Body of pancreas (tissue), 4 donors: ENCODE data around the gene ANKRD6.

Source experiments
- CTCF ChIP-seq, 7 experiments: fragments of 450-650 bp in 4 of 7; fragments of 200-600 bp in 3 of 7; sonication (generic) in 3 of 7; IDR thresholded peaks; one replicate each; pipeline ENCODE4 v1.5.1; 2016 to 2019; ENCODE audit warnings: antibody characterized with exemption in 7 of 7
- POLR2A ChIP-seq, 3 donors: fragments of 450-650 bp; IDR thresholded peaks; one replicate each; pipeline ENCODE4 v1.6.1; 2016; ENCODE audit warnings: antibody characterized with exemption in 3 of 3, mild to moderate bottlenecking in 2 of 3

DNA sequence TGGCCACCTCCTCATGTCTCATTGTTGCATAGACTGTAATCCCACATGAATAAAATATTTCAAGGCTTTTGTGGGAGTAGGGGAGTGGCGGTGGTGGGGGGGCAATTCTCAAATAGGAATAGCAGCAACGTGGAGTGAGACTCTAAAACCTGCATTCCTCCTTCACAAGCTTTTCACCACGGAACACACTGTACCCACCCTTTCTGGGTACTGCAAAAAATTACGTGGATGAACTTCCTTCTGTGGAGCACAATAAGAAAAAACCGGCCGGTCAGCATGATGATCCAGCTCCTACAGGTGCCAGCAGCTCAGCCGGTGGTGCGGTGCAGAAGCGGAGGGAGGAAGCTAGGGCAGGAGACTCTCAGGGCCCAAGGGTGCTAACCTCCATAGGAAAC lies 19.9 kb upstream of the ANKRD6 start:
- no peak for TF ChIP-seq POLR2A (IDR thresholded peaks at IDR 0.05)
- no peak for TF ChIP-seq CTCF (IDR thresholded peaks at IDR 0.05)
